GM23248 (cell line): ENCODE data around the gene DUS1L.

Source experiments
- EZH2 ChIP-seq: fragments of 200-600 bp; sonication (generic); IDR thresholded peaks from 2 replicates; pipeline ENCODE4 v1.6.1; 2018; ENCODE audit warnings: antibody characterized with exemption, mild to moderate bottlenecking; ENCODE audit not compliant: insufficient read depth, poor library complexity, severe bottlenecking
- EZH2phosphoT487 ChIP-seq: fragments of 200-600 bp; sonication (generic); IDR thresholded peaks from 2 replicates; pipeline ENCODE4 v1.6.1; 2018; ENCODE audit warnings: antibody characterized with exemption, moderate library complexity, mild to moderate bottlenecking, low read depth; ENCODE audit not compliant: insufficient read depth

GRCh38 chr17:82024859-82025258, 40.7 kb downstream of the DUS1L start:
- TF ChIP-seq EZH2 (no peak), EZH2phosphoT487 (no peak)
